ENCODE data around the gene GMEB2.
"Not testable (repeated sequence)": the region's sequence is repeated elsewhere in the genome, so short reads cannot be mapped to it uniquely, and the experiment has no call there.

Gene GMEB2

DNA sequence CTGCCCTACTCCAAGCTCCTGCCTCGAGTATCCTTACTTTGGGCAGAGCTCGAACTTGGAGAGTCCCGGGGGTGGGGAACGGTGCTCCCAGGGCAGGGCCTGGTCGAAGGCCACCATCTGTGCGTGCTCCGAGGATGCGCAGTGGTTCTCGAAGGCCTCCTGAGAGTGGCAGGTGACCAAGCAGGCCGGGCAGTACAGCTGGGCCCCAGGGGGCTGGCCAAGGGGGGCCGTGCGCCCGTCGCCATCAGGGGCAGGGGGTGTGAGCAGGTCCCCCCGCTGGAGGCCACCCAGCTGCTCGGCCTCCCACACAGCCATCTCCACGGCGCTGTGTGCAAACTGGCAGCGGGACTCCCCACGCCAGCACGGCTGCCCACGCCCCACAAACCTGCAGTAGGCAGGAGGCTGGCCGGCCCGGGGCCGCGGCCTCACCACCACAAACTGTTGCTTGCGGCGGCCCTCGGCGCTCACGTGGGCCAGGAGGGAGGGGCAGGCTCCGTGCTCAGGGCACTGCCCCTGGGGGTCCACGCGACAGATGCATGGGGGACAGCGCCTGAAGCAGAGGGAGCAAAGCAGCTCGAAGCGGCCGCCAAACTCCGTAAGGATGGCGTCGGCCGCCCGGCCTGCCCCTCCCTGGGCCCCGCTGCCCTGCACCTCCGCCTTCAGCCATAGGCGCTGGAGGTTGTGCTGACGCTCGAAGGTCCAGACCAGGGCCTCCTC lies 54.7 kb downstream of the GMEB2 start:
- TF ChIP-seq, protein P1, sequence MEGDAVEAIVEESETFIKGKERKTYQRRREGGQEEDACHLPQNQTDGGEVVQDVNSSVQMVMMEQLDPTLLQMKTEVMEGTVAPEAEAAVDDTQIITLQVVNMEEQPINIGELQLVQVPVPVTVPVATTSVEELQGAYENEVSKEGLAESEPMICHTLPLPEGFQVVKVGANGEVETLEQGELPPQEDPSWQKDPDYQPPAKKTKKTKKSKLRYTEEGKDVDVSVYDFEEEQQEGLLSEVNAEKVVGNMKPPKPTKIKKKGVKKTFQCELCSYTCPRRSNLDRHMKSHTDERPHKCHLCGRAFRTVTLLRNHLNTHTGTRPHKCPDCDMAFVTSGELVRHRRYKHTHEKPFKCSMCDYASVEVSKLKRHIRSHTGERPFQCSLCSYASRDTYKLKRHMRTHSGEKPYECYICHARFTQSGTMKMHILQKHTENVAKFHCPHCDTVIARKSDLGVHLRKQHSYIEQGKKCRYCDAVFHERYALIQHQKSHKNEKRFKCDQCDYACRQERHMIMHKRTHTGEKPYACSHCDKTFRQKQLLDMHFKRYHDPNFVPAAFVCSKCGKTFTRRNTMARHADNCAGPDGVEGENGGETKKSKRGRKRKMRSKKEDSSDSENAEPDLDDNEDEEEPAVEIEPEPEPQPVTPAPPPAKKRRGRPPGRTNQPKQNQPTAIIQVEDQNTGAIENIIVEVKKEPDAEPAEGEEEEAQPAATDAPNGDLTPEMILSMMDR (IDR thresholded peaks at IDR 0.05; ENCODE audit: borderline replicate concordance, insufficient read depth, low read depth, low read length): no peak
- H3K4me3 ChIP-seq (ENCODE audit: low read depth, low read length): no peak overlapping the region

DNA sequence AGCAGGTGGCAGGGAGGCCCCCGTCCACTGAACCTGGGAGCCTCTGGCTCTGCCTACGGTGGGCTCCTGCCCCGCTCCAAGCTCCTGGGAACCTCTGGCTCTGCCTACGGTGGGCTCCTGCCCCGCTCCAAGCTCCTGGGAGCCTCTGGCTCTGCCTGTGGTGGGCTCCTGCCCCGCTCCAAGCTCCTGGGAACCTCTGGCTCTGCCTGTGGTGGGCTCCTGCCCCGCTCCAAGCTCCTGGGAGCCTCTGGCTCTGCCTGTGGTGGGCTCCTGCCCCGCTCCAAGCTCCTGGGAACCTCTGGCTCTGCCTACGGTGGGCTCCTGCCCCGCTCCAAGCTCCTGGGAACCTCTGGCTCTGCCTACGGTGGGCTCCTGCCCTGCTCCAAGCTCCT lies 55.8 kb downstream of the GMEB2 start:
- H3K4me3 ChIP-seq (ENCODE audit: low read depth, low read length): not testable (repeated sequence)

DNA sequence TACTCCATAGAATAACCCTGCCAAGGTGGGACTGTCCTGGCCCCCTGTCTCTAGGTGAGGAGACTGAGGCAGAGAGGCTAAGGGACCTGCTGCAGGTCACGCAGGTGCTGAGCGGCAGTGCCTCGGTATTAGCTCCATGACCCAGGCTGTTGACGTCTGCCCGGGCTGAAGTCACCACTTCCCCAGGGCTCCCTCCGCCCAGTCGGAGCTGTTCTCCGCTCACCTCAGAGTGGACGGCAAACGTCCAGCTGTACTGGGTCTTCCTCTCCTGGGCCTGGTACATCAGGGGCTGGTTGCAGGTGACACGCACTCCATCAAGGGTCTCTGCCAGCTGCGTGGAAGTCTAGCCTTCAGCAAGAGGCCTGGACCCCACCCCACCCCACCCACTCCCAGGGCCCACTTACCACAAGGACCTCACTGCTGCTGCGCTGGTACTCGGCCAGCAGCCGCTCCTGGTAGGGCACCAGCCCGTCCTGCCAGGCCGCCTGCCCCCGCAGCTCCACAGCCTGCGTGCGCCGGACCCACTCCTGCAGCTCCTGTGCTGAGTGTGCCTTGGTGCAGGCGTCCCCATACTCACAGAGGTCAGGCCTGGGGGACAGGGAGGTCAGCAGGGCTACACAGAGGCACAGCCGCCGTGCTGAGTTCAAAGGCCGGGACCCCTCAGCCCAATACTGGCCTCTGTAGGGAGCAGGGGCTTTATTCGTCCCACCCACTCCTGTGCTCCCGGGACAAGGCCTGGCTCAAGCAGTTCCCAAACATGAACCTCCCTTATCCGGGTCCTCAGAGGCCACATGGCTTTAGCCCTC lies 56.4 kb downstream of the GMEB2 start:
- TF ChIP-seq, protein P1 (IDR thresholded peaks at IDR 0.05; ENCODE audit: borderline replicate concordance, insufficient read depth, low read depth, low read length): no peak
- H3K4me3 ChIP-seq (ENCODE audit: low read depth, low read length): no peak overlapping the region

DNA sequence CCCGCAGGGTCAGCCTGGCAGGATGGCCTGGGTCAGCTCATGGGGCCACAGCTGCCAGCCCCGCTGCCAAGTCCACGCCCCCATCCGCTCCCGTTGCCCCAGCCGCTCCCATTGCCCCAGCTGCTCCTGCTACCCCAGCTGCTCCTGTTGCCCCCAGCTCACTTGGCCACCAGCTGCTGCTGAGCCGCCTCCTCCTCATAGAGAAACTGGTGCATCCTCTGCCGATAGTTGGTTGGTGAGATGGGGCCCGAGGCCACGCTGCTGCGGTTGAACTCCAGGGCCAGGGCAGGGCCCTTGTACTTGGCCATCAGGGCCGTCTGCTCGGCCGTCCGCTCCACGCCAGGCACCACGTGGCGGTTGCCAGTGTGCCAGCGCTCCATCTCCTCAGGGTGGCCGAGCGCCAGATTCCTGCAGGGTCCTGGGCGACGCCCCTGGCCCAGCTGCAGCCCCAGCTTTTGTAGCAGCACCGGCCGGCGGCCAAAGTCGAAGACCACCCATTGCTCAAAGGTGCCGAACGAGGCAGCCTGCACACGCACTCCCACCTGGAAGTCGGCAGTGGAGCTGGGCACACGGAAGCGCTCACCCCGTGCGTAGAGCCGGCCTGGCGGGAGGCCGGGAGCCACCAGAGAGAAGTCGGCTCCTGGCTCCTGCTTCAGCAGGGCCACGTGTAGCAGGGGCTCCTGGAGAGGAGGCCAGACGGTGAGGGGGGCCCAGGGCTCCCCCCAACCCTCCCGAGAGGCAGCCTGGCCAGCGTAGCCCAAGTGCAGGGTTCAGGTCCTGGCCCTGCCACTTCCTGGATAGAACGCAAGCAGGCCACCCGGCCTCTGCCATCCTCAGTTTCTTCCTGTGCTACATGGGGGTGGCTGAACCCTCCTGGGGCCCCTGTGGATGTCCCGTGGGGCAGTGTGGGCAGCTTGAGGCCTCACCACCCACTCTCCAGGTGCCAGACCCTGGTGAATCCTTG lies 57.6 kb downstream of the GMEB2 start:
- no peak overlapping the region for H3K4me3 ChIP-seq (ENCODE audit: low read depth, low read length)
- TF ChIP-seq, protein P1 (IDR thresholded peaks at IDR 0.05; ENCODE audit: borderline replicate concordance, insufficient read depth, low read depth, low read length): no peak

DNA sequence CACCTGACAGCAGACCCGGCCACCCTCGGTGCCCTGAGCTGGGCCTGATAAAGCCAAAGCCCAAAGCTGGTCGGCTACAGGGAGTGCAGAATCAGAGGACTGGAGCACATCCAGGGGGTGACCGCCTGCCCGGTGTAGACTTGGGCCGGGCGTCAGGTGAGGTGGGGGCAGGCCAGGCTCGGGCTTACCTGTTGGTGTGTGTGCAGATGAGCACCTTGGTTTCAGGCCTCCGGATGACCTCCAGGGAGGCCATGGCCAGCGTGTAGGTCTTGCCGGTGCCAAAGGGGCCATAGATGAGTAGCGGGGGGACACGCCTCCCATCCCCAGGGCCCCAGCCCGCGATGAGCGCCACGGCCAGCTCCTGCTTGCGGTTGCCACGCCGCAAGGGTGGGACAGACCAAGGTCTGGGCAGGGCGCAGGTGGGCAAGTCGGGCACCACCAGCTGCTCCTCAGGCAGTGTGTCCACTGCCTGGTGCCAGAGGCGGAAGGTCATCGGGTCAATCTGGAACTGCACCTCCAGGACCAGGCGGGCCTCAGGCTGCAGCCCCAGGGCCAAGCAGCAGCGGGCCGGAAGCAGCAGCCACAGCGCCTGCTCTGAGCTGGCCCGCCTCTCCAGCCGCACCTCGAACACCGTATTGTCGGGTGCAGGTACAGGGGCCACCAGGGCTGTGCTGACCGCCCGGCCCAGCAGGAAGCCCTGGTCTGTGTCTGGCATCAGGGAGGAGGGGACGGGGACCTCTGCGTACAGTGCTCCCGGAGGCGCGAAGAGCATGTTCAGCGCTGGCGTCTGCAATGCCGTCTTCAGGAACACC lies 58.5 kb downstream of the GMEB2 start:
- H3K4me3 ChIP-seq (ENCODE audit: low read depth, low read length): peak overlapping the region; percentile 21
- TF ChIP-seq, protein P1 (IDR thresholded peaks at IDR 0.05; ENCODE audit: borderline replicate concordance, insufficient read depth, low read depth, low read length): no peak

DNA sequence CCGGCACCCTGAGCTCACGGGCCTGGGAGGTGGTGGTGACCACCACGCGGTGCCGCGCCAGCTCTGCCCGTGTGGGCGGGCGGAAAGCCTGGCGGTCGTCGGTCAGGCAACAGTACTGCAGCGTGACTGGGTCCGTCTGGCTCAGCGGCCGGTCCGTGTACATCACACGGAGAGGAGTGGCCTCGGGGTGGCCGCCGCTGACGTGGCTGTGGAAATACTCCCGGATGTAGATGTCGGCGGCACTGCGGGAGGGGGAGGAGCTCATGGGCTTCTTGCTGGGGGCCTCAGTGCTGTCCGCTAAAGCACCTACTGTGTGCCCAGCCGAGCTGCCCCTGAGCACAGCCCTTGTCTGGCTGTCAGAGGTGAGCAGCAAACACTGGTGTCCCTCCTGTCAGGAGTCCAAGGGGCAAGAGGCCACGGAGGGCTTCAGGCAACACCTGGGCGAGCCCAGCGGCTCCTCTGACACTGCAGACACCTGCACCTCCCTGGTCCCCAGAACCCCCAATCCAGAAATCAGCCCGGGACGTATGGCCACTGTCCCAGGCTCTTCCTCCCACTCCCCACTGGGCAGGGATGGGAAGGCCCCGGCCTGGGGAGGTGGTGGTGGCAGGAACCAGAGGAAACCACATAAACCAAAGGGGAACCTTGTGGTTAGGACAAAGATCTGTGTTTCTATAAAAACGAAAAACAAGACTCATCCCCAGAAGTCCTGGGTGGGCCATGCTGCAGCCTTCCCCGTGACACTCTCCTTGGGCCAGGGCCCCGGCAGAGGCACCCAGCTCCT lies 59.3 kb downstream of the GMEB2 start:
- TF ChIP-seq, protein P1 (IDR thresholded peaks at IDR 0.05; ENCODE audit: borderline replicate concordance, insufficient read depth, low read depth, low read length): no peak

More for the DNA sequence above, 59.3 kb downstream of the GMEB2 start:
- peak overlapping the region; percentile 6 for H3K4me3 ChIP-seq (ENCODE audit: low read depth, low read length)
